IMR-90 (cell line): ENCODE measurements around the gene NEO1. TPM values are rescaled to one million over a fixed set of nuclear protein-coding genes. Genes with fewer than 3 reads are reported as not detected.
A peak's percentile ranks its signal among the peaks of the same experiment; 100 is the strongest.

Source experiments
- ATAC-seq: fragments of 200-7000 bp; cut with Tn5 transposase; 2 replicates; pipeline ENCODE4 v1.9.1; 2020; ENCODE audit warnings: low read depth, mild to moderate bottlenecking, moderate library complexity
- BruUV-seq: library from RNA; stranded (reverse); fragments of 400-500 nt; replicated peaks from 2 replicates; lab custom pipeline; 2021; lab: Mats Ljungman, UMichigan
- CTCF ChIA-PET: fragments of 300-600 bp; formaldehyde crosslinking; extraction: SDS; loops from one replicate; lab custom pipeline; 2021; ENCODE audit warnings: antibody characterized with exemption; lab: Yijun Ruan, JAX
- POLR2A ChIA-PET: fragments of 300-600 bp; sonication (Branson Sonifier 250); formaldehyde crosslinking; loops from one replicate; lab custom pipeline; 2022; ENCODE audit warnings: antibody characterized with exemption; ENCODE audit not compliant: unreplicated experiment; lab: Charles Lee
- DNase-seq: peaks from one replicate; pipeline ENCODE4 v3.0.0; 2013
- H2AFZ ChIP-seq: replicated peaks from 2 replicates; pipeline ENCODE3; 2013; ENCODE audit warnings: low read length, mild to moderate bottlenecking; ENCODE audit not compliant: poor library complexity
- H2AK5ac ChIP-seq: 2 replicates; pipeline ENCODE4 v1.6.1; 2013; ENCODE audit warnings: low read depth, low read length, inconsistent platforms
- H2AK9ac ChIP-seq: replicated peaks from 2 replicates; pipeline ENCODE3; 2013; ENCODE audit warnings: mild to moderate bottlenecking, low read depth, low read length, moderate library complexity; ENCODE audit not compliant: poor library complexity
- H2BK120ac ChIP-seq: 2 replicates; pipeline ENCODE4 v1.6.1; 2013; ENCODE audit warnings: low read depth, low read length, inconsistent platforms
- H2BK15ac ChIP-seq: 3 replicates; pipeline ENCODE4 v1.6.1; 2013; ENCODE audit warnings: low read depth, low read length, inconsistent platforms
- H2BK20ac ChIP-seq: 2 replicates; pipeline ENCODE4 v1.6.1; 2013; ENCODE audit warnings: low read depth, mild to moderate bottlenecking, inconsistent platforms, low read length, moderate library complexity
- H2BK5ac ChIP-seq: 2 replicates; pipeline ENCODE4 v1.6.1; 2013; ENCODE audit warnings: mild to moderate bottlenecking, low read depth, low read length, inconsistent platforms; ENCODE audit not compliant: poor library complexity, severe bottlenecking
- H3K14ac ChIP-seq: replicated peaks from 2 replicates; pipeline ENCODE4 v1.6.1; 2013; ENCODE audit warnings: low read depth, low read length, inconsistent platforms
- H3K18ac ChIP-seq: 2 replicates; pipeline ENCODE4 v1.6.1; 2013; ENCODE audit warnings: low read depth, low read length, control low read depth
- H3K23ac ChIP-seq: 2 replicates; pipeline ENCODE4 v1.6.1; 2013; ENCODE audit warnings: low read depth, low read length, inconsistent platforms
- H3K27ac ChIP-seq: 2 replicates; pipeline ENCODE4 v1.5.1; 2013; ENCODE audit warnings: mild to moderate bottlenecking, control low read depth, low read length; ENCODE audit not compliant: insufficient read depth
- H3K27me3 ChIP-seq: 2 replicates; pipeline ENCODE4 v1.6.1; 2013; ENCODE audit warnings: low read length; ENCODE audit not compliant: control insufficient read depth, insufficient read depth
- H3K36me3 ChIP-seq: 2 replicates; pipeline ENCODE4 v1.6.1; 2013; ENCODE audit warnings: low read length, mixed read lengths; ENCODE audit not compliant: control insufficient read depth, insufficient read depth
- H3K4ac ChIP-seq: 2 replicates; pipeline ENCODE4 v1.6.1; 2013; ENCODE audit warnings: low read depth, low read length, inconsistent platforms
- H3K4me1 ChIP-seq: 2 replicates; pipeline ENCODE4 v1.6.1; 2013; ENCODE audit warnings: low read length, mixed read lengths; ENCODE audit not compliant: control insufficient read depth, insufficient read depth
- H3K4me2 ChIP-seq: 2 replicates; pipeline ENCODE4 v1.6.1; 2013; ENCODE audit warnings: low read depth, mild to moderate bottlenecking, control low read depth, low read length, moderate library complexity
- H3K4me3 ChIP-seq: 2 replicates; pipeline ENCODE4 v1.5.1; 2013; ENCODE audit warnings: low read depth, mild to moderate bottlenecking, control low read depth, low read length, moderate library complexity; ENCODE audit not compliant: insufficient read depth
- H3K56ac ChIP-seq: 2 replicates; pipeline ENCODE4 v1.6.1; 2013; ENCODE audit warnings: low read length, inconsistent platforms; ENCODE audit not compliant: insufficient read depth; ENCODE audit errors: extremely low read depth
- H3K79me1 ChIP-seq, 2 experiments: 2 replicates each; pipeline ENCODE4 v1.6.1; 2013; ENCODE audit warnings: low read length in 2 of 2, inconsistent platforms in 1 of 2, low read depth in 1 of 2
- H3K9ac ChIP-seq: 2 replicates; pipeline ENCODE4 v1.6.1; 2013; ENCODE audit warnings: low read depth, low read length, control low read depth
- H3K9me1 ChIP-seq: 2 replicates; pipeline ENCODE4 v1.6.1; 2013; ENCODE audit warnings: low read length, inconsistent platforms; ENCODE audit not compliant: insufficient read depth
- H3K9me3 ChIP-seq: 2 replicates; pipeline ENCODE4 v1.6.1; 2013; ENCODE audit warnings: low read length; ENCODE audit not compliant: control insufficient read depth, insufficient read depth
- H4K20me1 ChIP-seq: 2 replicates; pipeline ENCODE4 v1.6.1; 2013; ENCODE audit warnings: low read length, inconsistent platforms; ENCODE audit not compliant: insufficient read depth
- H4K5ac ChIP-seq: 2 replicates; pipeline ENCODE4 v1.6.1; 2013; ENCODE audit warnings: mild to moderate bottlenecking, low read depth, low read length, control low read depth
- H4K8ac ChIP-seq, 2 experiments: 2 replicates each; pipeline ENCODE4 v1.6.1; 2013; ENCODE audit warnings: low read depth in 2 of 2, low read length in 2 of 2, control low read depth in 1 of 2, inconsistent platforms in 1 of 2
- H4K91ac ChIP-seq: 2 replicates; pipeline ENCODE4 v1.6.1; 2013; ENCODE audit warnings: low read depth, low read length, inconsistent platforms; ENCODE audit not compliant: insufficient read depth
- BHLHE40 ChIP-seq: fragments of 150-350 bp; IDR thresholded peaks from 2 replicates; pipeline ENCODE4 v1.6.1; 2016; ENCODE audit warnings: mild to moderate bottlenecking, low read depth, low read length
- FOS ChIP-seq: fragments of 150-350 bp; IDR thresholded peaks from 2 replicates; pipeline ENCODE4 v1.6.1; 2016; ENCODE audit warnings: low read depth, low read length
- MAZ ChIP-seq: IDR thresholded peaks from 2 replicates; pipeline ENCODE4 v1.6.1; 2012; ENCODE audit warnings: low read depth, mild to moderate bottlenecking, low read length, improper control_type of control experiment, moderate library complexity, borderline replicate concordance
- MXI1 ChIP-seq: IDR thresholded peaks from 2 replicates; pipeline ENCODE4 v1.6.1; 2012; ENCODE audit warnings: low read depth, mild to moderate bottlenecking, low read length, moderate library complexity, borderline replicate concordance
- NFE2L2 ChIP-seq: fragments of 150-350 bp; IDR thresholded peaks from 2 replicates; pipeline ENCODE4 v1.6.1; 2016; ENCODE audit warnings: low read depth, mild to moderate bottlenecking, low read length
- POLR2A ChIP-seq: IDR thresholded peaks from 2 replicates; pipeline ENCODE4 v1.6.1; 2012; ENCODE audit warnings: mild to moderate bottlenecking, low read depth, low read length
- RAD21 ChIP-seq: IDR thresholded peaks from 2 replicates; pipeline ENCODE4 v1.6.1; 2012; ENCODE audit warnings: low read length, improper control_type of control experiment
- SMC3 ChIP-seq: fragments of 150-350 bp; IDR thresholded peaks from 2 replicates; pipeline ENCODE4 v1.6.1; 2016; ENCODE audit warnings: low read depth, mild to moderate bottlenecking, antibody characterized with exemption, low read length, moderate library complexity
- WGBS, 2 experiments: methylation state at CpG; one replicate each; pipeline versions ENCODE4 v1.1.5 to v1.1.7; 2013; ENCODE audit warnings: missing lambda C conversion rate in 2 of 2; ENCODE audit not compliant: insufficient read length in 1 of 2; ENCODE audit errors: extremely low coverage in 2 of 2; 5-methylcytosine and 5-hydroxymethylcytosine counted together
- dilution Hi-C: fragments of 300-500 bp; cut with HindIII; formaldehyde crosslinking; loops from one replicate; pipeline ENCODE4 v1.14.3; 2018; ENCODE audit warnings: low sequenced_read_pairs; ENCODE audit not compliant: unreplicated experiment
- in situ Hi-C: fragments of 300-500 bp; cut with MboI; formaldehyde crosslinking; loops from 3 replicates; pipeline ENCODE4 v1.14.3; 2019; ENCODE audit warnings: low sequenced_read_pairs, inconsistent platforms, mixed read lengths
- intact Hi-C: fragments of 100-400 bp; cut with micrococcal nuclease; formaldehyde crosslinking; loops from 2 replicates; pipeline ENCODE4 v1.10.0; 2022
- polyA plus RNA-seq, 3 experiments: library from polyadenylated mRNA; depleted of rRNA; stranded (reverse); fragments of >200 nt; gene quantifications; 2 replicates each; pipeline ENCODE4 v1.2.3, GENCODE V29; 2012; ENCODE audit warnings: low replicate concordance in 1 of 3
- total RNA-seq: library from RNA; depleted of rRNA; stranded (reverse); fragments of >200 nt; gene quantifications from 2 replicates; pipeline ENCODE4 v1.2.3, GENCODE V29; 2012
- TF ChIP-seq, protein P1 (sequence below): fragments of 150-350 bp; IDR thresholded peaks from 2 replicates; pipeline ENCODE4 v1.6.1; 2016; ENCODE audit warnings: low read depth, mild to moderate bottlenecking, low read length, moderate library complexity, borderline replicate concordance
- TF ChIP-seq, protein P2 (sequence below): conservative IDR thresholded peaks from 2 replicates; pipeline ENCODE4 v1.5.1; 2012; ENCODE audit warnings: mild to moderate bottlenecking, low read depth, low read length, improper control_type of control experiment

The NEO1 gene
- total and polyA plus RNA-seq, 2 of the 4 experiments (the other 2 are of a cell fraction), result 16.3 to 18.5 TPM

DNA sequence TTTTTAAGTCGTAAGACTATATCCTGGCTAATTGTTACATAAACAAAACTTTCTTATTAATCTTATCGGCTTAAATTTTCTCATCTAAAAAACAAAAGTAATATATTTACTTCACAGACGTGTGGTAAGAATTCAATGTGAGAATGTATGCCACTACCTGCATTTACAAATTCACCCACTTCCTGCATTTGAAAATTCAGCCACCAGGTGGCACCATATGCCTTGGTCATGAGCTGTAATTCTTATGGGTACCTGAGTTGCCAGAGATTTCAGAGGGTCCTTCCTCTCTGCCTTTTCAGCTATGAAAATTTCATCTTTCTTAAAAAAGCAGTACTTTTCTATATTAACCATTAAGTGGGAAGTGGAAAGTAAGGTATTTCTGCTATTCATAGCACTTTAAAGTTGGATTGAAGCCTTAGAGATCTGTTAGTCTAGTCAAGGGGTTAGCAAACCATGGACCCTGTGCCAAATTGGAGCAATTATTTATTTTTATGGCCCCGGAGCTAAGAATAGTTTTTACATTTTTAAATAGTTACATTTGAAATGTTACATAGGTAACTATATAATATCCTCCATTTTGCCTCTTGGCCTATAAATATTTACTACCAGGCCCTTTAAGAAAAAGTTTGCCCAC, 188.7 kb downstream of the NEO1 start:
- in situ Hi-C loops, result no loop called here

More for the DNA sequence above, 188.7 kb downstream of the NEO1 start:
- Histone ChIP-seq H2AK9ac (no peak overlapping the region), H3K56ac (no peak overlapping the region), H3K79me1 (no peaks in the 10 kb centered on the region; a peak in 1 of 4 replicates), H2BK5ac (no peak overlapping the region), H2BK120ac (no peak overlapping the region), H3K4me1 (peaks cover 3% of the 10 kb centered on the region), H3K23ac (no peak overlapping the region), H3K14ac (no peak overlapping the region), H3K9me1 (peaks cover 6% of the 10 kb centered on the region), H3K18ac (no peak overlapping the region), H4K91ac (no peak overlapping the region), H2BK20ac (no peak overlapping the region), H3K4me3 (no peak overlapping the region), H3K9me3 (no peaks in the 10 kb centered on the region), H3K27me3 (no peaks in the 10 kb centered on the region), H3K4me2 (no peak overlapping the region), H4K8ac (no peak overlapping the region), H4K20me1 (no peaks in the 10 kb centered on the region), H2BK15ac (no peak overlapping the region), H3K36me3 (peaks cover 3% of the 10 kb centered on the region; the same call in 1 of the 2 replicates), H4K5ac (no peak overlapping the region), H3K27ac (no peak overlapping the region), H2AK5ac (no peak overlapping the region), H3K9ac (no peak overlapping the region), H2AFZ (no peak overlapping the region), H3K4ac (no peak overlapping the region)
- TF ChIP-seq, protein P1, sequence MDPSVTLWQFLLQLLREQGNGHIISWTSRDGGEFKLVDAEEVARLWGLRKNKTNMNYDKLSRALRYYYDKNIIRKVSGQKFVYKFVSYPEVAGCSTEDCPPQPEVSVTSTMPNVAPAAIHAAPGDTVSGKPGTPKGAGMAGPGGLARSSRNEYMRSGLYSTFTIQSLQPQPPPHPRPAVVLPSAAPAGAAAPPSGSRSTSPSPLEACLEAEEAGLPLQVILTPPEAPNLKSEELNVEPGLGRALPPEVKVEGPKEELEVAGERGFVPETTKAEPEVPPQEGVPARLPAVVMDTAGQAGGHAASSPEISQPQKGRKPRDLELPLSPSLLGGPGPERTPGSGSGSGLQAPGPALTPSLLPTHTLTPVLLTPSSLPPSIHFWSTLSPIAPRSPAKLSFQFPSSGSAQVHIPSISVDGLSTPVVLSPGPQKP, result no peak
- TF ChIP-seq POLR2A (no peak), MXI1 (no peak), NFE2L2 (no peak), RAD21 (peak; percentile 76), BHLHE40 (no peak), FOS (no peak), SMC3 (peak; percentile 61), MAZ (no peak)
- TF ChIP-seq, protein P2, sequence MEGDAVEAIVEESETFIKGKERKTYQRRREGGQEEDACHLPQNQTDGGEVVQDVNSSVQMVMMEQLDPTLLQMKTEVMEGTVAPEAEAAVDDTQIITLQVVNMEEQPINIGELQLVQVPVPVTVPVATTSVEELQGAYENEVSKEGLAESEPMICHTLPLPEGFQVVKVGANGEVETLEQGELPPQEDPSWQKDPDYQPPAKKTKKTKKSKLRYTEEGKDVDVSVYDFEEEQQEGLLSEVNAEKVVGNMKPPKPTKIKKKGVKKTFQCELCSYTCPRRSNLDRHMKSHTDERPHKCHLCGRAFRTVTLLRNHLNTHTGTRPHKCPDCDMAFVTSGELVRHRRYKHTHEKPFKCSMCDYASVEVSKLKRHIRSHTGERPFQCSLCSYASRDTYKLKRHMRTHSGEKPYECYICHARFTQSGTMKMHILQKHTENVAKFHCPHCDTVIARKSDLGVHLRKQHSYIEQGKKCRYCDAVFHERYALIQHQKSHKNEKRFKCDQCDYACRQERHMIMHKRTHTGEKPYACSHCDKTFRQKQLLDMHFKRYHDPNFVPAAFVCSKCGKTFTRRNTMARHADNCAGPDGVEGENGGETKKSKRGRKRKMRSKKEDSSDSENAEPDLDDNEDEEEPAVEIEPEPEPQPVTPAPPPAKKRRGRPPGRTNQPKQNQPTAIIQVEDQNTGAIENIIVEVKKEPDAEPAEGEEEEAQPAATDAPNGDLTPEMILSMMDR, result peak; percentile 82
- intact Hi-C loops, result loop anchor here (1.0 to 10.0 kb wide), 5 partner anchors 32 to 516 kb away; no protein-coding TSS in a partner anchor
- no CpG with 5 or more reads among the region's 4 CpGs for WGBS, 2 experiments
- dilution Hi-C loops, result no loop called here
- ChIA-PET POLR2A (no interaction called here), CTCF (interaction anchor here (0.7 to 2.5 kb wide), 8 partner anchors 8 to 162 kb away, joined by 3 to 10 read pairs (median 4); no protein-coding TSS in a partner anchor)
- ATAC-seq, result peak; percentile 61
- no TSS peak for BruUV-seq
- peak; percentile 67 for DNase-seq
